NCI-H2196 (cell line): ENCODE results near the gene C17orf75.
A peak's percentile ranks its signal among the peaks of the same experiment; 100 is the strongest.
"Not testable (repeated sequence)": the region's sequence is repeated elsewhere in the genome, so short reads cannot be mapped to it uniquely, and the experiment has no call there.

ENCODE experiments used
- DNase-seq: peaks from one replicate; lab custom pipeline; 2025; ENCODE audit not compliant: unreplicated experiment; lab: John Stamatoyannopoulos, UW

C17orf75 gene

GRCh38 chr17:32345951-32346600, 4.1 kb upstream of the C17orf75 start:
- DNase-seq = no peak

GRCh38 chr17:32342603-32343325, 791 bp upstream of the C17orf75 start:
- no peak for DNase-seq

- peak; percentile 3 for DNase-seq
These were observed 674 bp downstream of the C17orf75 start for GRCh38 chr17:32341141-32341856.

GRCh38 chr17:32335687-32336086, 6.3 kb downstream of the C17orf75 start:
- no peak for DNase-seq

GRCh38 chr17:32335046-32335445, 6.9 kb downstream of the C17orf75 start:
- DNase-seq = no peak

- DNase-seq = no peak
These were observed 8.8 kb downstream of the C17orf75 start for GRCh38 chr17:32333187-32333586.

GRCh38 chr17:32331243-32332040, 10.5 kb downstream of the C17orf75 start:
- no peak for DNase-seq

- DNase-seq = no peak
These were observed 11.8 kb downstream of the C17orf75 start for GRCh38 chr17:32330147-32330546.

GRCh38 chr17:32327911-32328310, 14.1 kb downstream of the C17orf75 start:
- no peak for DNase-seq

GRCh38 chr17:32323811-32324491, 18.0 kb downstream of the C17orf75 start:
- peak; percentile 22 for DNase-seq

- DNase-seq = no peak
These were observed 18.9 kb downstream of the C17orf75 start for GRCh38 chr17:32323046-32323445.

GRCh38 chr17:32320847-32321246, 21.1 kb downstream of the C17orf75 start:
- DNase-seq = no peak

- DNase-seq = not testable (repeated sequence)
These were observed 21.9 kb downstream of the C17orf75 start for GRCh38 chr17:32320080-32320479.

- DNase-seq = peak; percentile 48
These were observed 22.4 kb downstream of the C17orf75 start for GRCh38 chr17:32319548-32319905.

GRCh38 chr17:32318071-32318470, 23.9 kb downstream of the C17orf75 start:
- DNase-seq = no peak

- DNase-seq = no peak
These were observed 24.6 kb downstream of the C17orf75 start for GRCh38 chr17:32317353-32317752.

GRCh38 chr17:32316653-32317052, 25.3 kb downstream of the C17orf75 start:
- DNase-seq = not testable (repeated sequence)

GRCh38 chr17:32315171-32315570, 26.8 kb downstream of the C17orf75 start:
- DNase-seq = no peak

GRCh38 chr17:32314636-32315035, 27.3 kb downstream of the C17orf75 start:
- DNase-seq = no peak

- DNase-seq = no peak
These were observed 30.9 kb downstream of the C17orf75 start for GRCh38 chr17:32311028-32311536.
